Subcutaneous adipose tissue (tissue), 4 donors: ENCODE data around the gene SLC2A4. TPM values are rescaled to one million over a fixed set of nuclear protein-coding genes. Genes with fewer than 3 reads are reported as not detected.

Source experiments
- CTCF ChIP-seq: fragments of 450-650 bp; IDR thresholded peaks from one replicate; pipeline ENCODE4 v1.5.1; 2016; ENCODE audit warnings: low read depth, mild to moderate bottlenecking, control low read depth, antibody characterized with exemption, moderate library complexity
- total RNA-seq, 4 donors: library from RNA; depleted of rRNA; stranded (reverse); fragments of >200 nt; gene quantifications; one replicate each; pipeline ENCODE4 v1.1.0, GENCODE V29; 2016

Gene SLC2A4
- total RNA-seq, 4 donors from 2014 or later = 5.6 to 91.4 (median 13.8) TPM

GRCh38 chr17:7237266-7237760 lies 44.2 kb upstream of the SLC2A4 start:
- no peak for TF ChIP-seq CTCF

GRCh38 chr17:7237761-7238419 lies 43.6 kb upstream of the SLC2A4 start:
- TF ChIP-seq CTCF = no peak

GRCh38 chr17:7238420-7239090 lies 43.0 kb upstream of the SLC2A4 start:
- TF ChIP-seq CTCF = no peak

GRCh38 chr17:7239091-7240027 lies 42.2 kb upstream of the SLC2A4 start, which contains the start of gene PHF23:
TSS of gene PHF23 (minus strand) at chr17:7239457. CDS start at chr17:7239279, 178 bp downstream.
- no peak for TF ChIP-seq CTCF

GRCh38 chr17:7240375-7240774 lies 41.1 kb upstream of the SLC2A4 start:
- TF ChIP-seq CTCF = no peak

- TF ChIP-seq CTCF = no peak
Observed at GRCh38 chr17:7241090-7241733, 40.3 kb upstream of the SLC2A4 start.
